GM06990 (cell line): ENCODE data around the gene CTSD.

Source experiments
- DNase-seq: peaks from one replicate; pipeline ENCODE4 v3.0.0-alpha.2; 2011; ENCODE audit not compliant: insufficient read length; ENCODE audit errors: extremely low read depth
- H3K27me3 ChIP-seq: replicated peaks from 2 replicates; pipeline ENCODE4 v1.6.0; 2011; ENCODE audit warnings: low read length; ENCODE audit not compliant: control insufficient read depth, insufficient read depth
- H3K36me3 ChIP-seq: 2 replicates; pipeline ENCODE4 v1.5.1; 2011; ENCODE audit warnings: low read length; ENCODE audit not compliant: control insufficient read depth, insufficient read depth
- H3K4me3 ChIP-seq: replicated peaks from 2 replicates; pipeline ENCODE4 v1.5.1; 2011; ENCODE audit warnings: low read depth, mild to moderate bottlenecking, control low read depth, low read length
- CTCF ChIP-seq: IDR thresholded peaks from 2 replicates; pipeline ENCODE4 v1.5.1; 2011; ENCODE audit warnings: low read length, control low read depth, mild to moderate bottlenecking, inconsistent platforms; ENCODE audit not compliant: insufficient read depth, poor library complexity, severe bottlenecking

CTSD gene

GRCh38 chr11:1753229-1753928, 10.3 kb downstream of the CTSD start:
- no peaks in the 10 kb centered on the region; the same call in 1 of the 2 replicates for H3K36me3 ChIP-seq
- H3K4me3 ChIP-seq = no peak overlapping the region
- TF ChIP-seq CTCF = no peak
- H3K27me3 ChIP-seq = no peaks in the 10 kb centered on the region; the same call in 1 of the 2 replicates
- no peak for DNase-seq

GRCh38 chr11:1752907-1753228, 10.9 kb downstream of the CTSD start:
- no peaks in the 10 kb centered on the region; the same call in 1 of the 2 replicates for H3K36me3 ChIP-seq
- no peaks in the 10 kb centered on the region; the same call in 1 of the 2 replicates for H3K27me3 ChIP-seq
- TF ChIP-seq CTCF = no peak
- H3K4me3 ChIP-seq = no peak overlapping the region
- no peak for DNase-seq

- Histone ChIP-seq H3K4me3 (no peak overlapping the region), H3K27me3 (no peaks in the 10 kb centered on the region; the same call in 1 of the 2 replicates), H3K36me3 (no peaks in the 10 kb centered on the region; the same call in 1 of the 2 replicates)
- no peak for DNase-seq
- TF ChIP-seq CTCF = no peak
Measured at GRCh38 chr11:1751999-1752906, 11.5 kb downstream of the CTSD start.

GRCh38 chr11:1751531-1751921, 12.2 kb downstream of the CTSD start:
- TF ChIP-seq CTCF = no peak
- DNase-seq = no peak
- Histone ChIP-seq H3K27me3 (no peaks in the 10 kb centered on the region; the same call in 1 of the 2 replicates), H3K36me3 (no peaks in the 10 kb centered on the region; the same call in 1 of the 2 replicates), H3K4me3 (no peak overlapping the region)

GRCh38 chr11:1750840-1751530, 12.7 kb downstream of the CTSD start:
- Histone ChIP-seq H3K4me3 (no peak overlapping the region), H3K27me3 (no peaks in the 10 kb centered on the region; the same call in 1 of the 2 replicates), H3K36me3 (no peaks in the 10 kb centered on the region; the same call in 1 of the 2 replicates)
- DNase-seq = no peak
- TF ChIP-seq CTCF = no peak
